ENCODE data around the gene SORCS3.

DNA sequence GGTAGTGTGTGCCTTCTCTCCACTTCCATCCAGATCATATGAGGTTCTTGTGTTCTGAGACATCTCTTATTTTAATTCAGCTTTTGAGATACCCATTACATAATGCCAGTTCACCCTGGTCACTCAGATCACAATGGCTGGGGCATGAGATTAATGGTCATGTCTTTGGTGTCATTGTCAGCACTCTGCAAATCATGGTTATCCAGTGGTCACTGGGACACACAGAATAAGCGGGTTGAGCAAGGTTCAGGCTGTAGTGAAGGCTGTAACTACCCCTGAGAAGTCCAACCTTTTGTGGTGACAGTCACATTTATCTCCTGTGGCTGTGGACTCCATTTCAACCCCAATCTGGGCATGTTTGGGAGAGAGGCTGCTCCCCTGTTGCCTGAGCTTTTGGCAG lies 35.8 kb downstream of the SORCS3 start:
- TF ChIP-seq CTCF (optimal IDR thresholded peaks at IDR 0.05 in 1 of 3, IDR thresholded peaks at IDR 0.05 in 1 of 3, conservative IDR thresholded peaks at IDR 0.05 in 1 of 3; ENCODE audit: extremely low read depth in 1 of 3, insufficient read depth in 2 of 3, low read length in 3 of 3) (no peak), EZH2 (IDR thresholded peaks at IDR 0.05; ENCODE audit: low read length) (no peak)
